ENCODE results near the gene REPS1.
"Not testable (repeated sequence)": the region's sequence is repeated elsewhere in the genome, so short reads cannot be mapped to it uniquely, and the experiment has no call there.

The REPS1 gene

GRCh38 chr6:138999949-139000725 lies 12.1 kb upstream of the REPS1 start:
- no peak for DNase-seq (ENCODE audit: low spot score)

- DNase-seq (ENCODE audit: low spot score) = no peak
Observed at GRCh38 chr6:138997136-138997535, 9.1 kb upstream of the REPS1 start.

GRCh38 chr6:138996524-138996923 lies 8.5 kb upstream of the REPS1 start:
- no peak for DNase-seq (ENCODE audit: low spot score)

GRCh38 chr6:138993410-138993809 lies 5.4 kb upstream of the REPS1 start:
- not testable (repeated sequence) for DNase-seq (ENCODE audit: low spot score)

GRCh38 chr6:138992965-138993364 lies 4.9 kb upstream of the REPS1 start:
- not testable (repeated sequence) for DNase-seq (ENCODE audit: low spot score)

GRCh38 chr6:138991206-138991605 lies 3.2 kb upstream of the REPS1 start:
- no peak for DNase-seq (ENCODE audit: low spot score)

GRCh38 chr6:138989098-138989983 lies 1.3 kb upstream of the REPS1 start:
- DNase-seq (ENCODE audit: low spot score) = no peak

GRCh38 chr6:138988469-138988834 lies 399 bp upstream of the REPS1 start:
- no peak for DNase-seq (ENCODE audit: low spot score)

- DNase-seq (ENCODE audit: low spot score) = no peak
Observed at GRCh38 chr6:138987080-138987642, 892 bp downstream of the REPS1 start.

GRCh38 chr6:138986578-138986977 lies 1.5 kb downstream of the REPS1 start:
- DNase-seq (ENCODE audit: low spot score) = no peak

- no peak for DNase-seq (ENCODE audit: low spot score)
Observed at GRCh38 chr6:138981416-138981815, 6.6 kb downstream of the REPS1 start.

- DNase-seq (ENCODE audit: low spot score) = no peak
Observed at GRCh38 chr6:138979813-138980668, 8.0 kb downstream of the REPS1 start.

GRCh38 chr6:138979365-138979764 lies 8.7 kb downstream of the REPS1 start:
- no peak for DNase-seq (ENCODE audit: low spot score)

- DNase-seq (ENCODE audit: low spot score) = no peak
Observed at GRCh38 chr6:138978229-138978628, 9.8 kb downstream of the REPS1 start.

- no peak for DNase-seq (ENCODE audit: low spot score)
Observed at GRCh38 chr6:138977646-138978167, 10.3 kb downstream of the REPS1 start.

GRCh38 chr6:138977242-138977641 lies 10.8 kb downstream of the REPS1 start:
- no peak for DNase-seq (ENCODE audit: low spot score)

- no peak for DNase-seq (ENCODE audit: low spot score)
Observed at GRCh38 chr6:138975815-138976214, 12.2 kb downstream of the REPS1 start.

- DNase-seq (ENCODE audit: low spot score) = no peak
Observed at GRCh38 chr6:138973466-138974153, 14.4 kb downstream of the REPS1 start.

- no peak for DNase-seq (ENCODE audit: low spot score)
Observed at GRCh38 chr6:138972226-138972665, 15.8 kb downstream of the REPS1 start.

- DNase-seq (ENCODE audit: low spot score) = peak; percentile 77
Observed at GRCh38 chr6:138971601-138972000, 16.5 kb downstream of the REPS1 start.

- DNase-seq (ENCODE audit: low spot score) = no peak
Observed at GRCh38 chr6:138970856-138971425, 17.1 kb downstream of the REPS1 start.

Data from globus pallidus (tissue), 1 donor.